ENCODE results near the gene LPCAT2.

Gene LPCAT2

GRCh38 chr16:55630774-55631173 lies 121.9 kb downstream of the LPCAT2 start (continued):
- TF ChIP-seq TSHZ2 (CRISPR knock-in tag; IDR thresholded peaks at IDR 0.05): no peak

GRCh38 chr16:55632259-55632658 lies 123.4 kb downstream of the LPCAT2 start:
- TF ChIP-seq ZNF70 (CRISPR knock-in tag; IDR thresholded peaks at IDR 0.05) (no peak), CSRNP3 (CRISPR knock-in tag; IDR thresholded peaks at IDR 0.05) (no peak), TSHZ2 (CRISPR knock-in tag; IDR thresholded peaks at IDR 0.05) (no peak), ZC3H10 (CRISPR knock-in tag; IDR thresholded peaks at IDR 0.05) (no peak), CREB5 (CRISPR knock-in tag; IDR thresholded peaks at IDR 0.05; ENCODE audit: low read depth) (no peak), ZNF8 (CRISPR knock-in tag; IDR thresholded peaks at IDR 0.05) (no peak), ESRRG (CRISPR knock-in tag; IDR thresholded peaks at IDR 0.05) (no peak), TCF4 (CRISPR knock-in tag; IDR thresholded peaks at IDR 0.05; ENCODE audit: borderline replicate concordance) (no peak), ZNF565 (CRISPR knock-in tag; conservative IDR thresholded peaks at IDR 0.05; ENCODE audit: low read depth) (no peak), RARB (CRISPR knock-in tag; IDR thresholded peaks at IDR 0.05) (no peak), ZFP30 (CRISPR knock-in tag; IDR thresholded peaks at IDR 0.05) (no peak)
- no peak for ATAC-seq

GRCh38 chr16:55634193-55634592 lies 125.3 kb downstream of the LPCAT2 start:
- ATAC-seq: no peak
- TF ChIP-seq PATZ1 (CRISPR knock-in tag; IDR thresholded peaks at IDR 0.05; ENCODE audit: borderline replicate concordance) (no peak), ZNF70 (CRISPR knock-in tag; IDR thresholded peaks at IDR 0.05) (no peak), CREB5 (CRISPR knock-in tag; IDR thresholded peaks at IDR 0.05; ENCODE audit: low read depth) (no peak), ZFP30 (CRISPR knock-in tag; IDR thresholded peaks at IDR 0.05) (no peak), GLIS3 (CRISPR knock-in tag; IDR thresholded peaks at IDR 0.05) (no peak), ARNTL (CRISPR knock-in tag; IDR thresholded peaks at IDR 0.05; ENCODE audit: borderline replicate concordance, low read depth) (no peak), ZC3H10 (CRISPR knock-in tag; IDR thresholded peaks at IDR 0.05) (no peak)
